ENCODE measurements around the gene TMA16.
"Not testable (repeated sequence)": the region's sequence is repeated elsewhere in the genome, so short reads cannot be mapped to it uniquely, and the experiment has no call there.

Gene TMA16

DNA sequence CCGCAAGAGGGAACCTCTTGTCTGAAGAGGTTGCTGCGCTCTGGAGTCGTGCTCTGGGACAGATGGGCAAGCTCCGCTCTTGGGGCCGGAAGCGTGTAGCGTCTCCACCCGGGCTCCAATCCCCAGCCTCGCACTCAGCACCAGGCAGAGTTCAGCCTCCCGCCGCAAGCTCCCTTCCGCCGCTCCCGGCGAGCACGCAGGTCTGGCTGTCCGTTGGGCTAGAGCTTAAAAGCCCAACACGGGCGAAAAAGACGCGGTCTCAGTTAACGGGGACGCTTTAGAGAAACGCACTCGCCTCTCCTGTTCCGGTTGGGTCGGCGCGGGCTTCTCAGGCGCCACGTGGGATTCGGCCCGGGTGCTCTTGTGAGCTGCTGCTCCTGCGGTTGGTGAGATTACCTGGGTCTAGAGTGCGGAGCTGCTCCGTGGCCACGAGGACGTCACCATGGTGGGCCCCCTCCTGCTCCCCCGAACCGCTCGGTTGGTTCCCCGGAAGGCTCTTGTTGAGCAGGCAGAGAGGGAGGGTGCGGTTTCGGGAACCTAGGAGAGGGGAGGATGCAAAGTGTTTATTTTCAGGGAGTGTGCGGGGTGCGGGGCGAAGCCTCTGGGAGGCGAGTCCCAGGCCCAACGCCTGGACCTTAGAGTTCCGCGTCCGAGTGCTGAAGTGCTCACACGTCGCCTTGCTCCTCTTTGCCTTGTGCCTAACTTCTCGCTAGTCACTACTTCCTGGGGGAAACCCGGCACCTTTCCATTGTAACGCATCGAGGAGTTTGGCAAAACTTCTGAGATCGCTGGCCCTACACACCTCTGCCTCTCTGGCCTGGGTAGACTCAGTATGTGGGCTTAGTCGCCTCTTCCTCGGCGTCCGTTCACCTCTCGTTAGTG, at the start of gene TMA16:
Gene TMA16 (plus strand): TSS at position 331 of the 882 bp plus-strand sequence. CDS start 112 bp downstream, at position 443.
- DNase-seq: peak; percentile 82 to 89

DNA sequence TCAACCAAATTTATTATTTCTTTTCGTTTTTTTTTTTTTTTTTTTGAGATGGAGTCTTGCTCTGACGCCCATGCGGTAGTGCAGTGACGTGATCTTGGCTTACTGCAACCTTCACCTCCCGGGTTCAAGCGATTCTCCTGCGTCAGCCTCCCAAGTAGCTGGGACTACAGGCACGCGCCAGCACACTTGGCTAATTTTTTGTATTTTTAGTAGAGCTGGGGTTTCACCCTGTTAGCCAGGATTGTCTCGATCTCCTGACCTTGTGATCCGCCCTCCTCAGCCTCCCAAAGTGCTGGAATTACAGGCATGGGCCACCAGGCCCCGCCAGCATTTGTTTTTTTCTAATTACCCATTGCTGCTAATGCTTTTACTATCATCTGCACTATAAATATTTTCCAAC, 47.5 kb upstream of the TMA16 start:
- not testable (repeated sequence) for DNase-seq

DNA sequence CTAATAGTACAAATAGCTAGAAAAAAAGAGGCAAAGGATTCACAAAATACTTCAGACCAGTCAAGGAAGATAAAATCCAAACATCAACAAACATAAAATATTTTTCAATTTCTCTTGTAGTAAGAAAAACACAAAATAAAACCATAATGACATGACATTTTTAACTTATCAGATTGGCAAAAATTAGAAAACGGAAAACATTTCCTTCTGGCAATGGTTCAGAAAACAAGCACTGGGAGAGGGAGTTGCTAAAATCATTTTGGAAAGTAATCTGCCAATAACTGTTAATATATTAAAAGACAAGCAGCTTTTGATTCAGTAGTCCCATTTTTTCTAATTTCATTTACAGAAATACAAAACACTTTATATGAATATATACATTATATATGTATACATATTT, 47.0 kb upstream of the TMA16 start:
- DNase-seq: no peak

DNA sequence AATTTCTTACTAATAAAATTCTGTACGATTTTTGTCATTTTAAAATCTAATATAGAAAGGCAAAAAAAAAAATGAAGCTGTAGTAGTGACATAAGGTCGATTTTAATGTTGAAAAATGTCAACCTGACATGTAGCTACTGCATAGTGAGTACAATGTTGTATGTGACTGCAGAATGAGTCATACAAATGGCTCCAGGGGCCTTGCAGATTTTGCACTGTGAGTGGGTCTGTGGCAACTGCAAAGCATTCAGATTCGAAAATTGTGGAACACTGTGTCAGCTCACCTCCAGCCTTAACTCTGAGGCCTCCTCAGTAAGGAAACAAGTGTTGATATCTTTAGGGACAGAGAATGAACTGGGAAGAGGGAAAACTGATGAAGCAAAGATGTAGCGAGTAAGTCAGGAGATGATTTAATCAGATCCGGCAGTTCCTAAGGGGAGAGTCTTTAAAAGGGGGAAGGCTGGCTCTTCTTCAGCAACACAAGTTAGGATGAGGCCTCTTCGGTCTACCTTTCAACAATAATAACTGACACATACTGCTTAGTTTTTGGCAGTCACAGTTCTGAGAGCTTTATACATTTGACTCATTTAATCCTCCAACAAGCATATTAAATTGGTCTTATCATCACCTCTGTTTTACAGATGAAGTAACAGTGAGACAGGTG, 45.8 kb upstream of the TMA16 start:
- no peak for DNase-seq

DNA sequence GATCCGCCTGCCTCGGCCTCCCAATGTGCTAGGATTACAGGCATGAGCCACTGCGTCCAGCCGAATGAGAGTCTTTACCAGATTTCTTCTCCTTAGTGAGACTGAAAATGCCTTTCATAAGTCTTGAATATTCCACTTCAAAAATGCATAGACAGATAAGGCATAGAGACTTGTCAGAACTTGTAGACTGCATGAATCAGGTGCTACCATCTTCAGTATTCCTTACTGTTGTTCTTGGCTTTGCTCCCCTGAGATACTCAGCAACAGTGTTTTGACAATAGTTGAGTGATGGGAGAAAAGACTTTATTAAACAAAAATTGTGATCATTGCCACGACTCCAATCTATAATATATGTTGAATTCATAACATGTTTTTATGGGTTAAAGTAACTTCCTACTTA, 31.9 kb upstream of the TMA16 start:
- no peak for DNase-seq

DNA sequence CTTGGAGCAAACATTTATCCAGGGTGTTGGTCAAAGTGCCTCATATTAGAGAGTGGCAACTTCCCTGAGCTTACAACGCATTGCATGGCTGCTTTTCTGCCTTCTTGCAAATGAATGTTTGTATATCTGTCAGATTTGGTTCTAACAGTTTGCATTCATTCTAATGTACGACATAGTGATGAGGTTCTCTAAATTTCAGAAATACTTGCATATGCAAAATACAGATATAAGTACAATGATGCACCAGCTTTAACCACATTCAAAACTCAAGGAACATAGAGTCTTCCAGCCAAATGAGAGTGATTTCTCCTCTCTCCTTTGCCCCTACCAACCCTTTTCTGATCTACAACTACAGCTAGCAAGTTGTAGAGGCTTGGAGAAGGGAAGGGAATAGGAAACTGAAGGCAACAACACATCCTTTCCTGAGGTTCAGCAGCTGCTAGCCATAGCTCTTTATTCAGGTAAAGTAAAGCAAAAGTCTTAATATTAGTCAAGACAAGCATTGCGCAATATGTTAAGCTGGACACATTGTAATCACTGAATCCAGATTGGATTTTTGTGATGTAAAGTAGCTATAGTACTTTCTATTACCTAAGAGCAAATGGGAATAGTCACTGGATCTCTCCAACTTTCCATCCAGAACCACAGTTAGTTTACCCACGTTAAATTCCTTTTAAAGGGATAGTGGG, 27.3 kb upstream of the TMA16 start:
- no peak for DNase-seq

DNA sequence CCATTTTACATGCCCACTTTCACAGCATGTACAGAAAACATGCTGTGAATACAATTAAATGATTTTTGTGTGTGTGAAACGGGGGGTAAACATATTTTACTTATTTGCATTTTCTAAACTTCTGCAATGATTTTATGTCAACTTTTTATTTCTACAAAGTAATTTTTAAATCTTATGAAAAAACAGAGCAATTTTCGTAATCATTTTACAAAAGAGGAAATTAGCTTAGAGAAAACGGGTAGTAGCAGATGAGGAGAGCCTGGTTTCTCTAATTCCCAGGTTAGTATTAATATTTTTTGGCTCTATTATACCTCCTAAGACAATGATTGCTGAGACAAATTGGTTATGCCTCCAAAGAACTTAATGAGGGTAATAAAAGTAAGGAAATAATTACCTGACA, 24.1 kb upstream of the TMA16 start:
- no peak for DNase-seq

DNA sequence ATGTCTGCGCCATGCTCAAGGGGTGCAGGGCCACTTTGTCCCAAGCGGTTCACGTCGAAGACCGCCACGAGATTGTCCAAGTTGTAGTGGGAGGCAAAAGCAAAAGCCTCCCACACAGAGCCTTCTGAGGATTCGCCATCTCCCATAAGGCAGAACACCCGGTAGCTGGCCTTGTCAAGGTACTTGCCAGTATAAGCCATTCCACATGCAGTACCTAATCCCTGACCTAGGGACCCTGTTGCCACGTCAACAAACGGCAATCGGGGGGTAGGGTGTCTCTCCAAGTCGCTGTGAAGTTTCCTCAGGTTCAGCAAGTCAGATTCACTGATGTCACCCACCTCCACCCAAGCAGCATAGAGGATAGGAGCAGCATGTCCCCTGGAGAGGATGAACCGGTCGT, 21.4 kb upstream of the TMA16 start:
- DNase-seq: no peak

DNA sequence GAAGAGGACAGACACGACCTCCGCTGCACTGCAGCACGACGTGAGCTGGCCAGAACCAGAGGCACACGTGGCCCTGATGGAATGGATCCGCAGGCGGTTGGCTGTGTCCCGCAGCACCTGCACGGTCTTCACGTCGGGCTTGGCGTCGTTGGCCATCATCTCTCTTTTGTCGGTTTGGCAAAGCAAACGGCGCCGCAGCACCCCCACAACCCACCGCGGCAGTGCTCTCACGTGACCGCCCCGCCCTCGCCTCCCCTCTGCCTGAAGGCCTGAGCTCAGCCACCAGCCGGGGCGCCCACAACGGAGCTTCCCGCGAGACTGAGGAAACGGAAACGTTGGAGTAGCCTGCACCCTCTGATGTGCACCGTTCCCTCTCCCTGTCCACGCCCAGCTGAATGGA, 20.9 kb upstream of the TMA16 start, which contains the start of gene TKTL2:
Gene TKTL2 (minus strand): TSS at position 179 of the 400 bp plus-strand sequence. CDS start 20 bp downstream, at position 159.
- no peak for DNase-seq

DNA sequence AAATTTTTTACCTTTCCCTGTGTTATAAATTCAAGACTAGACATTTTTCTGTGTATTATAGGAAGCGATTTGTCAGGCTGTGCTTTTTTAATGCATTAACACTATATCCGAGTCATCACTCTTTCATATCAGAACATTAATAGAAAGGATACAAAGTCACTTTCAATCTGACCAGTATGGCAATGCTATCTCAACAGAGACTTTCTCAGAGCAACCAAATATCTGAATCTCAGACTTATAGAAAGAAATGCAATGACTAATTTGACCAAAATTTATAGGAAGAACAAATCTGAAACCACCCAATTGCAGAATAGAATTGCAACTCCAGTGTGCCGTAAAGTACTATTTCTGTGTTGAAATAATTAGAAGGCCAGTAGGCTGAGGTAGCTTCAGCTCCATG, 20.5 kb upstream of the TMA16 start:
- no peak for DNase-seq

DNA sequence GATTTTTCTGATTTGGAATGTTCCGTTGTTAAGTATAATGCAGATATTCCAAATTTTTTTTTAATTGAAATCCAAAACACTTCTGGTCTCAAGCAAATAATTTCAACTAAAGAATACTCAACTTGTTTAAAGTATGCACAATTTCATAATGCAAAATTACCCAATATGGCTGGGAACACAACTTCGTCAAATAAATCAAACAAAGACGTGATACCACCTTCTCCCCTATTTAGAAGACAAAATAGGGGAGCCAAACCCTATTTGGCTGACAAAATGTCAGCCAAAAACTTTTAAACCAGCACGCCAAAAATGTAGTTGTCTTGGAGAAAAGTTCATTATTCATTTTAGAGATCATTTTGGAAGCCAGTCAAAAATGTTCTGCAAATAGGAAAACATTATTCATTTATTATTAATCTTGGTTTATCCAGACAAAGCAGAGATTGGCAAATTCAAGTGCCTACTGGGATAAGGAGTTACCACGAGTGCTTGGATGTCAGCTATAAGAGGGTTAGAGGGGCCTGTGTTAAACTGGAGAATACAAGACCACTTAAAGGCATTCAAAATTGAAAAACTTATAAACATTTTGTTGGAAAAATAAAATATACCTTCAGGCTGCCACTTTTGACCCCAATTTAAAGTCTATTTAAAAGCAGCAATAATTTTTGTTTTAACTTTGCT, 17.6 kb upstream of the TMA16 start:
- DNase-seq: no peak

DNA sequence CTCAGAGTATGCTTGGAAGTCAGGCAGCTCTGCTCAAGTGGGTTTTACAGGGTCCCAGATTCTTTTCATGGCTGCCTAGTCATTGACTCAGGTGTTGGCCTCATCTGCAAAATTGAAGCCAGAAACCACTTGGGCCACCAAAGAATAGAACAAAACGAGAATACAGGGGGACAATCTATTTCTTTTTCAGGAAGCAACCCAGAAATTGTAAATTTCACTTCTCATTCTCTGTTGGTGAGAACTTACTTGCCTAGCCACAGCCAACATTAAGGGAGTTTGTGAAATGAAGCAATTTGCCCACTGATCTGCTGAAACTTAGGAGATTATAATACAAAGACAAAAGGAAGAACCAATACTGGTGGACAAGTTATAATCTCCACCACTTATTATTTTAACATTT, 12.3 kb upstream of the TMA16 start:
- DNase-seq: no peak

DNA sequence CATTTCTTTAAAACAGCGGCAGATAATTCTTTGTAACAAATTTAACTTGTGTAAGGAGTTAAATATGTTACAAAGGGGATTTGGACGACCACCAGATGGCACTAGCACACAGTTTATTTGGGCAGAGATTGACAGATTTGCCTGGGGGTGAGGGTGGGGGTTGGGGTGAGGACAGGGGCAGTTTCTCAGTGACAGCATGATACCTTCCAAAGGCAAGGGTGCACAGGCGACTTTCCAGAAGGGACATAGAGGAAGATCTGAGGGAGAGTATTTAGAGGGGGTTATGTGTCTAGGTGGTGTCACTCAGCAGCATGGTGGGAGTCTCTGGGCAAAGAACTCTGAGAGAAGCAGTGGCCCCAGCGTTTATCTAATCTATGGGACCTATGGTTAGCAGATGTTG, 9.6 kb upstream of the TMA16 start:
- peak in 1 of 2 experiments; percentile 27 for DNase-seq

DNA sequence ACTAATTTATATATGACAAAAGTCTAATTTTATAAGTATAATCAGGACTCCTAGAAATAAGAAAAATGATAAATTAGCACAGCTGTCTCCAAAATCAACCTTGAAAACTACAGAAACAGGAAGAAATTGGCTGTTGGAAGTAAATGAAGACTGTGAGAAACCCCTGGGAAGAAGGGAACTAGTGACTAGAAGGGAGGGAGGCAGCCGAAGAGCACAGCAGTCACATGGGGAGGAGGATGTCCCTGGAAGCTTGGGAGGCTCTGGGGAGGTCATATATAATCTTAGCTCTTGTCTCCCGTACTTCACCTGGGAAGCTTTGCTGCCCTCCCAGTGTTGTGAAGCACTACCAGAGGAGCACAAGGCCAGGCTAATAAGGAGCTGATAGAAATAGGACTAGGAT, 8.9 kb upstream of the TMA16 start:
- no peak for DNase-seq

DNA sequence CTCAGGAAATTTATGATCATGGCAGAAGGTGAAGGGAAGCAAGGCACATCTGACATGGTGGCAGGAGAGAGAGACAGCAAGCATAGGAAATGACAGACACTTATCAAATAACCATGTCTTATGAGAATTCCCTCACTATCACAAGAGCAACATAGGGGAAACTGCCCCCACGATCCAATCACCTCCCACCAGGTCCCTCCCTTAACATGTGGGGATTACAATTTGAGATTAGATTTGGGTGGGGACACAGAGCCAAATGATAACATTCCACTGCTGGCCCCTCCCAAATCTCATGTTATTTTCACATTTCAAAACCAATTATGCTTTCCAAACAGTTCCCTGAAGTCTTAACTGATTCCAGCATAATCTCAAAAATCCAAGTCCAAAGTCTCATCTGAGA, 8.2 kb upstream of the TMA16 start:
- DNase-seq: no peak

DNA sequence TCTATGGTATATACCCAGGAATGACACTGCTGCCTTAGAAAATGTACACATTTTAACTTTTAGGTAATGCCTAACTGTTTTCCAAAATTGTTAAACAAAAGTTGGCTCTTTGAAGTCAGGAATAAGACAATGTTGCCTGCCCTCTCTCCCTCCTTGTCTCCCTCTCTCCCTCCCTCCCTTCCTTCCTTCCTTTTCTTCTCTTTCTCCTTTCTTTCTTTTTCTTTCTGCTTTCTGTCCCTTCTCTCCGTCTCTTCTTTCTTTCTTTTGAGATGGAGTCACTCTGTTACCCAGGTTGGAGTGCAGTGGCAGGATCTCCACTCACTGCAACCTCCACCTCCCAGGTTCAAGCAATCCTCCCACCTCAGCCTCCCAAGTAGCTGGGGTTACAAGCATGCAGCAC, 4.6 kb upstream of the TMA16 start:
- DNase-seq: no peak

DNA sequence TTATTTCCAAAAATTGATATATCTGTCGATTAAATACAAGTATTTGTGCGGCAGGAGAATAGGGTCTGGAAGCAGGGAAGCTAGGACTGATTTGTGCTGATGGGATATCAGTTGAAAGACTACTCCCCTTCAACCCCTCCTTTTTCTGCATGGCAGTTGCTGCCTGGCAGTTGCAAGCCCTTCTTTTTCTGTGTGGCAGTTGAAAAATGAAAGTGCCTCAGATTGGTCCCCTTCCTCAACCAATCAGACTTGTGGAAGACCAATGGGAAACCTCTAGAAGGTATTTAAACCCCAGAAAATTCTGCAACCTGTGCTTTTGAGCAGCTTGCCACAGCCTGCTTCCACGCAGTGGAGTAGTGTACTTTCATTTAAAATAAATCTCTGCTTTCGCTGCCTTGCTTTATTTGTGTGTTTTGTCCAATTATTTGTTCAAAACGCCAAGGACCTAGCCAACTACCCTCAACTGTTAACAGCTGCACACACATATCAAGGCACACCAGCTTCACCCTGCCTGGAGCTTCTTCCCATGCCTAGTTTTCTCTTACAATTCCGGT, 1.5 kb upstream of the TMA16 start:
- DNase-seq: no peak

DNA sequence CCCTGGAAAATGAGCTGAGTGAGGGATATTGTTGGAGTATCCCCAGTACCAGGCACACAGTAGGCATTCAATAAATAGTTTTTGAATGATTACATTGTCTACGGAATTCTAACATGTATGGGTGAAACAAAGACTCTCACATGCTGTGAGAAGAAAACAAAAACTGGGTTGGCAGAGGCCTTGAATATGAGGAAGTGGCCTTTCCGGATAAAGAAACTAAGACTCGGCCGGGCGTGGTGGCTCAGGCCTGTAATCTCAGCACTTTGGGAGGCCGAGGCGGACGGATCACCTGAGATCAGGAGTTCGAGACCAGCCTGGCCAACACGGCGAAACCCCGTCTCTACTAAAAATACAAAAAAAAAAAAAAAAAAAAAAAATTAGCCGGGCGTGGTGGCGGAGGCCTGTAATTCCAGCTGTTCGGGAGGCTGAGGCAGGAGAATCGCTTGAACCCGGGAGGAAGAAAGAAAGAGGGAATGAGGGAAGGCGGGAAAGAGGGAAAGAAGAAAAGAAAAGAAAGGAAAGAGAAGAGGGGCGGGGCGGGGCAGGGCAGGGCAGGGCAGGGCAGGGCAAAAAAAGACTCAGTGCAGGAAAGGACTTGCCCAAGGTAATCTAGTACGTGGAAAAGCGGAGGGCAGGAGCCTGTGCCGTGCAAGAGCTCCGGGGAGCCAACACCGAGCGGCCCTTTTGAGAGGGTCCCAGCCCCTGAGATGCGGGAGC, 689 bp upstream of the TMA16 start:
- no peak for DNase-seq

DNA sequence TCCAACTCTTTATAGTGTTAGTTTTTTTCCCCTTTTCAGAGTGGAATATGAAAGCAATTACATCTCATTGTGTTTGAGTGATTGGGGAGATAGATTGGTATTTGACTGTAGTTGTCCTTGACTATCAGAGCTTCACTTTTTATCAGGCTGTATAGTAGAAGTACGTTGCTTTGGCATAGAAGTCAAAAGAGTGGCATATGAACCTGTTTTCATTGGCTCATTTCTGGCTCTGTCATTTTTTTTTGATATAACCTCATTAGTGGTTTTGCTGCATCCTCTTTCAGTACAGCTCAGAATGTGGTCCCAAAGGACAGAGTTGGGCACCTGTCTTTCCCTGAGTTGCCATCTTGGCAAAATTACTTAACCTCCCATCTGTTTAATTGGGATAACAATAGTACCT, 1.4 kb downstream of the TMA16 start:
- DNase-seq: peak in 1 of 2 experiments; percentile 20

DNA sequence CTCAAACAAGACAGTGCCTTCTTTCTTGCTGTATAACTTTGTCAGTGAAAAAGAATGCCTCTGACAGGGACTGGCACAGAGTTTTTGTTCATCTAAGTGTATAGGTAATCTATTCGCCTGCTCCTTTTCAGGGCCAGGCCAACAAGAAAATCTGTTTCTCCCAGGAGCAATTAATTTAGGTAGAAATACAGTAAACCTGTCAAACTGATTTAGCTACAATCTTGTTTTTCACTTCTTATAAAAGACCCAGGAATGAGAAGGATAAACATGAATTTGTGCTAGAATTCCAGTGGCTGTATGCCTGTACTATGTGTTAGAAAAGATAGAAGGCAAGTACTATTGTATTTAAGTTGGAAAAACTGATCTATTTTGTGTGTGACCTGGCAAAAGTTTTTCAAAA, 6.1 kb downstream of the TMA16 start:
- no peak for DNase-seq

DNA sequence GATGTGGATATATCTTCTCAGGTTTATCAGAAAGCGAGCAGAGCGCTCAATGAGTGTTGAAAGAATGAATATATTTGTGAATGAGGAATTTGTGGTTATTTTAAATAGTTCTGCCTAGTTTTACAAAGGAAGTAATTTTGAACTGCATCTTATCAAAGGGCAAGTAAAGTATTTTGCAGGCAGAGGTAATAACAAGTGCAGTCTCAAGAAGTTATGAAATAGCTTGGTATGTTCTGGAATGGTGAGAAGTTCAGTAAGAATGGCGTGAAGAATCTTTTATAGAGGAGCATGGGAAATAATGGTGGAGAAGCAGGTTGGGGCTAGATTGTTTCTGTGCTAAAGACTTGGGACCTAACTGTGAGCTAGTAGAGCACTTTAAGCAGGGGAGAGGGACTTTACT, 10.9 kb downstream of the TMA16 start:
- no peak for DNase-seq

DNA sequence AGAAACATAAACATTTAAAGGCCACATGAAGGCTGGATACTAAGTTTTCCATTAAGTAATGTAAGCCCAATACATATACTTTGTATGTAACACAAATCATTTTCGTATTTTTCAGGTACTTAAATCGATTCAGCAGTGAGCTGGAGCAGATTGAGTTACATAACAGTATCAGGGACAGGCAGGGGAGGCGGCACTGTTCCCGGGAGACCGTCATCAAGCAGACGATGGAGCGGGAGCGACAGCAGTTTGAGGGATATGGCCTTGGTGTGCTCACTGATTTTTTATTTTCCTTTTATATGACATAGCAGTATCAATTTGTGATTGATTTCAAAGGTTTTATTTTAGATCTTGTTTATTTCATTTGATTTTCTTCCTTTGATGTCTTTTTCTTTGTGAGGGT, 20.7 kb downstream of the TMA16 start:
- no peak for DNase-seq
